ENCODE data around the gene AP2S1.

DNA sequence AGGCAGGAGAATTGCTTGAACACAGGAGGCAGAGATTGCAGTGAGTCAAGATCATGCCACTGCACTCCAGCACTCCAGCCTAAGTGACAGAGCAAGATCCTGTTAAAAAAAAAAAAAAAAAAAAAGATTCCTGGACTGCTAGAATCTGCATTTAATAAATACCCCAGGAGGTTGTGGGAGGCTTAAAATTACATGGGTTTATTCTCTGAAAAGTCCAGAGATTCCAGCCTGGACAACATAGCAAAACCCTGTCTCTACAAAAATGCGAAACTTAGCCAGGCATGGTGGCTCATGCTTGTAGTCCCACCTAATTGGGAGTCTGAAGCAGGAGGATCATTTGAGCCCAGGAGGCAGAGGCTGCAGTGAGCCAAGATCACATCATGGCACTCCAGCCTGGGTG lies 52.8 kb downstream of the AP2S1 start:
- TF ChIP-seq POLR2AphosphoS5 (IDR thresholded peaks at IDR 0.05; ENCODE audit: low read depth, low read length) (no peak), TAF1 (IDR thresholded peaks at IDR 0.05; ENCODE audit: borderline replicate concordance, insufficient read depth, low read length) (no peak), SIN3A (IDR thresholded peaks at IDR 0.05; ENCODE audit: borderline replicate concordance, insufficient read depth, low read length) (no peak)
- TF ChIP-seq, protein P1, sequence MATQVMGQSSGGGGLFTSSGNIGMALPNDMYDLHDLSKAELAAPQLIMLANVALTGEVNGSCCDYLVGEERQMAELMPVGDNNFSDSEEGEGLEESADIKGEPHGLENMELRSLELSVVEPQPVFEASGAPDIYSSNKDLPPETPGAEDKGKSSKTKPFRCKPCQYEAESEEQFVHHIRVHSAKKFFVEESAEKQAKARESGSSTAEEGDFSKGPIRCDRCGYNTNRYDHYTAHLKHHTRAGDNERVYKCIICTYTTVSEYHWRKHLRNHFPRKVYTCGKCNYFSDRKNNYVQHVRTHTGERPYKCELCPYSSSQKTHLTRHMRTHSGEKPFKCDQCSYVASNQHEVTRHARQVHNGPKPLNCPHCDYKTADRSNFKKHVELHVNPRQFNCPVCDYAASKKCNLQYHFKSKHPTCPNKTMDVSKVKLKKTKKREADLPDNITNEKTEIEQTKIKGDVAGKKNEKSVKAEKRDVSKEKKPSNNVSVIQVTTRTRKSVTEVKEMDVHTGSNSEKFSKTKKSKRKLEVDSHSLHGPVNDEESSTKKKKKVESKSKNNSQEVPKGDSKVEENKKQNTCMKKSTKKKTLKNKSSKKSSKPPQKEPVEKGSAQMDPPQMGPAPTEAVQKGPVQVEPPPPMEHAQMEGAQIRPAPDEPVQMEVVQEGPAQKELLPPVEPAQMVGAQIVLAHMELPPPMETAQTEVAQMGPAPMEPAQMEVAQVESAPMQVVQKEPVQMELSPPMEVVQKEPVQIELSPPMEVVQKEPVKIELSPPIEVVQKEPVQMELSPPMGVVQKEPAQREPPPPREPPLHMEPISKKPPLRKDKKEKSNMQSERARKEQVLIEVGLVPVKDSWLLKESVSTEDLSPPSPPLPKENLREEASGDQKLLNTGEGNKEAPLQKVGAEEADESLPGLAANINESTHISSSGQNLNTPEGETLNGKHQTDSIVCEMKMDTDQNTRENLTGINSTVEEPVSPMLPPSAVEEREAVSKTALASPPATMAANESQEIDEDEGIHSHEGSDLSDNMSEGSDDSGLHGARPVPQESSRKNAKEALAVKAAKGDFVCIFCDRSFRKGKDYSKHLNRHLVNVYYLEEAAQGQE (IDR thresholded peaks at IDR 0.05; ENCODE audit: insufficient read depth in 1 of 2, low read depth in 2 of 2, low read length in 2 of 2), result no peak

Measured in PFSK-1 (cell line).